ENCODE measurements around the gene STX18.

DNA sequence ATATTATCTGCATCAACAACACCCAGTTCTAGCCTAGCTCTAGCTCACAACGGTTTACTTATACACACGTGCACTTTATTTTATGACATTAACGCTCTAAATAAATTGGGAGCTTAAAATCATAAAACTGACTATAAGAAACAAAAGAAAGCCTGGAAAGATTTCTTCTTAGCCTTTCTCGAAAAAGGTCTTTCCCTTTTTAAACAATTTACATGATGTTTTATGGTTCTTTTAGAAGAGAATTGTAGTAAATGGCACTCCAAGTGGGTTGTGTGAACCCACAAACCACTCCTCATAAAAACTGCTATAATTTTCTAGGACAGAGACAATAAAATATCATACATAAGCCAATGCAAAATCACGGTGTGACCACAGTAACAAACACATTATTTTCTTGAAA lies 23.1 kb downstream of the STX18 start:
- TF ChIP-seq, protein P1, sequence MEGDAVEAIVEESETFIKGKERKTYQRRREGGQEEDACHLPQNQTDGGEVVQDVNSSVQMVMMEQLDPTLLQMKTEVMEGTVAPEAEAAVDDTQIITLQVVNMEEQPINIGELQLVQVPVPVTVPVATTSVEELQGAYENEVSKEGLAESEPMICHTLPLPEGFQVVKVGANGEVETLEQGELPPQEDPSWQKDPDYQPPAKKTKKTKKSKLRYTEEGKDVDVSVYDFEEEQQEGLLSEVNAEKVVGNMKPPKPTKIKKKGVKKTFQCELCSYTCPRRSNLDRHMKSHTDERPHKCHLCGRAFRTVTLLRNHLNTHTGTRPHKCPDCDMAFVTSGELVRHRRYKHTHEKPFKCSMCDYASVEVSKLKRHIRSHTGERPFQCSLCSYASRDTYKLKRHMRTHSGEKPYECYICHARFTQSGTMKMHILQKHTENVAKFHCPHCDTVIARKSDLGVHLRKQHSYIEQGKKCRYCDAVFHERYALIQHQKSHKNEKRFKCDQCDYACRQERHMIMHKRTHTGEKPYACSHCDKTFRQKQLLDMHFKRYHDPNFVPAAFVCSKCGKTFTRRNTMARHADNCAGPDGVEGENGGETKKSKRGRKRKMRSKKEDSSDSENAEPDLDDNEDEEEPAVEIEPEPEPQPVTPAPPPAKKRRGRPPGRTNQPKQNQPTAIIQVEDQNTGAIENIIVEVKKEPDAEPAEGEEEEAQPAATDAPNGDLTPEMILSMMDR (IDR thresholded peaks at IDR 0.05) = no peak
- TF ChIP-seq POLR2A (IDR thresholded peaks at IDR 0.05) = no peak
